Hepatocyte (in vitro differentiated cells): ENCODE results near the gene TM9SF1. TPM values are rescaled to one million over a fixed set of nuclear protein-coding genes. Genes with fewer than 3 reads are reported as not detected.
A peak's percentile ranks its signal among the peaks of the same experiment; 100 is the strongest.

Source experiments
- DNase-seq: peaks from one replicate; pipeline ENCODE4 v3.0.0-alpha.2; 2016; ENCODE audit warnings: low spot score
- H2AFZ ChIP-seq: fragments of 200-600 bp; sonication (generic); 2 replicates; pipeline ENCODE4 v1.6.0; 2016; ENCODE audit warnings: antibody characterized with exemption, mild to moderate bottlenecking
- H3K27ac ChIP-seq: fragments of 200-600 bp; sonication (generic); 2 replicates; pipeline ENCODE4 v1.5.1; 2016; ENCODE audit warnings: mild to moderate bottlenecking
- H3K27me3 ChIP-seq: fragments of 200-600 bp; sonication (generic); 2 replicates; pipeline ENCODE4 v1.6.1; 2016
- H3K36me3 ChIP-seq: fragments of 200-600 bp; sonication (generic); replicated peaks from 2 replicates; pipeline ENCODE4 v1.5.1; 2016; ENCODE audit warnings: low read depth; ENCODE audit not compliant: insufficient read depth
- H3K4me1 ChIP-seq: fragments of 200-600 bp; sonication (generic); 2 replicates; pipeline ENCODE4 v1.5.1; 2016; ENCODE audit warnings: mild to moderate bottlenecking, moderate library complexity; ENCODE audit not compliant: insufficient read depth
- H3K4me2 ChIP-seq: fragments of 200-600 bp; sonication (generic); 2 replicates; pipeline ENCODE4 v1.6.0; 2016
- H3K4me3 ChIP-seq: fragments of 200-600 bp; sonication (generic); 2 replicates; pipeline ENCODE4 v1.5.1; 2016; ENCODE audit warnings: mild to moderate bottlenecking
- H3K79me2 ChIP-seq: fragments of 200-600 bp; sonication (generic); 2 replicates; pipeline ENCODE4 v1.6.0; 2017; ENCODE audit warnings: mild to moderate bottlenecking
- H3K9me2 ChIP-seq: fragments of 200-600 bp; sonication (generic); replicated peaks from 2 replicates; pipeline ENCODE4 v1.6.0; 2017; ENCODE audit warnings: mild to moderate bottlenecking; ENCODE audit not compliant: insufficient read depth
- H3K9me3 ChIP-seq: fragments of 200-600 bp; sonication (generic); 2 replicates; pipeline ENCODE4 v1.5.1; 2016; ENCODE audit warnings: low read depth, mild to moderate bottlenecking
- H4K20me1 ChIP-seq: fragments of 200-600 bp; sonication (generic); 2 replicates; pipeline ENCODE4 v1.6.0; 2016; ENCODE audit warnings: mild to moderate bottlenecking; ENCODE audit not compliant: insufficient read depth, poor library complexity, severe bottlenecking
- EZH2 ChIP-seq: fragments of 200-600 bp; sonication (generic); IDR thresholded peaks from 2 replicates; pipeline ENCODE4 v1.6.1; 2016; ENCODE audit warnings: antibody characterized with exemption, mild to moderate bottlenecking, borderline replicate concordance
- EZH2phosphoT487 ChIP-seq: fragments of 200-600 bp; sonication (generic); IDR thresholded peaks from one replicate; pipeline ENCODE4 v1.6.1; 2018; ENCODE audit warnings: antibody characterized with exemption, mild to moderate bottlenecking, low read depth, moderate library complexity; ENCODE audit not compliant: unreplicated experiment, severe bottlenecking
- WGBS: methylation state at CpG from one replicate; pipeline ENCODE4 v1.1.6; 2016; ENCODE audit warnings: low lambda C conversion rate; ENCODE audit errors: missing lambda C conversion rate; 5-methylcytosine and 5-hydroxymethylcytosine counted together
- polyA plus RNA-seq: library from polyadenylated mRNA; unstranded; fragments of >200 nt; fragmentation: Nextera tagmentation; extraction: Ambion mirVana; gene quantifications from 2 replicates; pipeline ENCODE4 v1.2.1, GENCODE V29; 2016
- total RNA-seq: library from RNA; depleted of rRNA; stranded (reverse); fragments of >200 nt; gene quantifications from 2 replicates; pipeline ENCODE4 v1.2.3, GENCODE V29; 2014
- TF ChIP-seq, protein P1 (sequence below): fragments of 200-600 bp; sonication (generic); IDR thresholded peaks from 2 replicates; pipeline ENCODE4 v1.5.1; 2016; ENCODE audit warnings: antibody characterized with exemption, mild to moderate bottlenecking; ENCODE audit not compliant: poor library complexity

The TM9SF1 gene
- total and polyA plus RNA-seq, 2 experiments from 2014 or later = 68.1 to 84.0 TPM

DNA sequence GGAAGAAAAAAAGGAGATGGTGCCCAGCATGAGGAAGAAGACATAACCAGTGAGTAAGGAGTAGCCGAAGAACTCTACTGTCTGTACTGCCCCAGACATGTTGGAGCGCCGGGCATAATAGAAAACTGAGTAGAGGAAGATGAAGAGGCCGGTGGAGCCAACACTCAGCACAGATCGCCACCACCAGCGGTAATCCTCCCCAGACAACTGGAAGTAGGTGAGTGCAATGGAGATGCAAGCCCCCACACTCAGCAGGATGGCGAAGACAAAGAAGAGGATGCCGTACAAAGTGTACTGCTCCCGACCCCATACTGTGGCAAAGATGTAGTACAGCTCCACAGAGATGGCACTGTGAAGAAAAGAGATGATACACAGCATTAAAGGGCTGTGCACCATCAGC, 5.8 kb downstream of the TM9SF1 start:
- Histone ChIP-seq H3K27ac (peak overlapping the region; percentile 66), H3K4me1 (peaks cover 8% of the 10 kb centered on the region), H3K4me3 (no peak overlapping the region), H3K79me2 (peaks cover 38% of the 10 kb centered on the region), H3K36me3 (no peaks in the 10 kb centered on the region), H3K9me3 (no peaks in the 10 kb centered on the region), H3K27me3 (no peaks in the 10 kb centered on the region), H3K9me2 (no peaks in the 10 kb centered on the region), H2AFZ (peak overlapping the region; percentile 34), H4K20me1 (no peaks in the 10 kb centered on the region), H3K4me2 (peak overlapping the region; percentile 74)
- DNase-seq = no peak
- TF ChIP-seq, protein P1, sequence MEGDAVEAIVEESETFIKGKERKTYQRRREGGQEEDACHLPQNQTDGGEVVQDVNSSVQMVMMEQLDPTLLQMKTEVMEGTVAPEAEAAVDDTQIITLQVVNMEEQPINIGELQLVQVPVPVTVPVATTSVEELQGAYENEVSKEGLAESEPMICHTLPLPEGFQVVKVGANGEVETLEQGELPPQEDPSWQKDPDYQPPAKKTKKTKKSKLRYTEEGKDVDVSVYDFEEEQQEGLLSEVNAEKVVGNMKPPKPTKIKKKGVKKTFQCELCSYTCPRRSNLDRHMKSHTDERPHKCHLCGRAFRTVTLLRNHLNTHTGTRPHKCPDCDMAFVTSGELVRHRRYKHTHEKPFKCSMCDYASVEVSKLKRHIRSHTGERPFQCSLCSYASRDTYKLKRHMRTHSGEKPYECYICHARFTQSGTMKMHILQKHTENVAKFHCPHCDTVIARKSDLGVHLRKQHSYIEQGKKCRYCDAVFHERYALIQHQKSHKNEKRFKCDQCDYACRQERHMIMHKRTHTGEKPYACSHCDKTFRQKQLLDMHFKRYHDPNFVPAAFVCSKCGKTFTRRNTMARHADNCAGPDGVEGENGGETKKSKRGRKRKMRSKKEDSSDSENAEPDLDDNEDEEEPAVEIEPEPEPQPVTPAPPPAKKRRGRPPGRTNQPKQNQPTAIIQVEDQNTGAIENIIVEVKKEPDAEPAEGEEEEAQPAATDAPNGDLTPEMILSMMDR = no peak
- TF ChIP-seq EZH2phosphoT487 (no peak), EZH2 (no peak)
- WGBS = 96% methylated on average over 9 of the region's 9 CpGs

DNA sequence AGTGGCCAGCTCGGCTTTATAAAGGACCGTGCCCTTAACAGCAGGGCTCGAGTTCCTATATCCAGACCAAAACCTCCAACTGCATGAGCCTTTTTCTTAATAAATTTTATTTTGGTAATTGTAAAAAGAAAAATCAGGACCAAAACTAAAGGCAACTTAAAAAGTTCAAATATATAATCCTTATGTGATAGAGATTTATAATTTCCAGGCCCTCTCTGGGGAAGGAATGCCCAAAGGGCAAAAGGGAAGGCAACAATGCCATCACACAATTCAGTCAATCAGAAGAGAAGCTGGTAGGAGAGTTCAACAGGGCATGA, 6.2 kb downstream of the TM9SF1 start:
- WGBS = 5% methylated on average over 3 of the region's 3 CpGs
- peak overlapping the region; percentile 74 for H3K4me2 ChIP-seq
- peak overlapping the region; percentile 66 for H3K27ac ChIP-seq
- H3K36me3 ChIP-seq = no peaks in the 10 kb centered on the region
- H3K4me3 ChIP-seq = no peak overlapping the region
- H2AFZ ChIP-seq = peak overlapping the region; percentile 34
- DNase-seq = no peak
- H3K9me3 ChIP-seq = no peaks in the 10 kb centered on the region
- peaks cover 33% of the 10 kb centered on the region for H3K79me2 ChIP-seq
- H3K9me2 ChIP-seq = no peaks in the 10 kb centered on the region
- TF ChIP-seq, protein P1 = no peak
- TF ChIP-seq EZH2 (no peak), EZH2phosphoT487 (no peak)
- H4K20me1 ChIP-seq = no peaks in the 10 kb centered on the region
- H3K27me3 ChIP-seq = no peaks in the 10 kb centered on the region
- H3K4me1 ChIP-seq = peaks cover 5% of the 10 kb centered on the region

DNA sequence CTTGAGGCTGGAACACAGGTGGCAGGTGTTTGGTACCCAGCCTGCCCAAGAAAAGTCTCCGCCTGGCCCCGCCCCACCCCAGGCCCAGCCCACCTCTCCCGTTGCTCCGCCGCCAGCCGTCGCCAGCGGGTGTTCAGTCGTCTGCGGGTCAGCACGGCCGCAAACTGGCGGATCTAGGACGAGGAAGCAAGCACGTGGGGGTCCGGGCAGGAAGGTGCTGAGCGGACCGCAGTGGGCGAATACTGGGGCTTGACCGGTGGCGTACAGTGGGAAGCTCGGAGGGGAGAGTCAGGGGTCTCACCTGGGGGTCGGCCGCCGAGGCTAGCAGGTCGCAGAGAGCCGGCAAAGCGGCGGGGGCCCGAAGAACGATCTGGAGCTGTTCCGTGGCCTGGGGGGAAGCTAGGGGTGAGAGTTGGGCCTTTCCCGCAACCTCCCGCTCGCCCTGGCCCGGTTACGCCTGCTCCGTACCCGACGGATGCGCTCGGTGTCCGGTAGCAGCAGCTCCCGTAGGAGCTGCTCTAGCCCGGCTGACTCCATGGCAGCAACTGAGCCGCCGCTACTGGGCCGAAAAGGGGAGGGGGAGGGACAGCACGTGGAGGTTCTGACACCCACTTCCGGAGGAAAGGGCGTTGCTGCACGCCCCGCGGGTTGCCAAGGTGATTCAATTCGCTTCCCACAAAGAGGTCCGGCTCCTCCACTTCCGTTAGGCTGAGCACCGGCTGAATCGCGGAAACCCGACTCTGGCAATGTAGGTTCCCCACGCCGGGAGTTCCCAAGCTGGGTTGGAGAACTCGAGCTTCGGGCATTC, 6.8 kb downstream of the TM9SF1 start, which contains the start of gene IPO4:
Gene IPO4, minus strand, starts transcription at position 566 of the 808 bp plus-strand sequence. Its CDS starts 29 bp downstream, at position 537.
- peak within 1 kb of the TSS; percentile 98 for H3K4me2 ChIP-seq
- no peaks in the 10 kb centered on the region for H3K9me3 ChIP-seq
- peak within 1 kb of the TSS; percentile 78 for H3K27ac ChIP-seq
- no peak for TF ChIP-seq EZH2phosphoT487
- TF ChIP-seq EZH2 = no peak
- TF ChIP-seq, protein P1 = no peak
- WGBS = under 1% methylated on average over 57 of the region's 65 CpGs
- peak within 1 kb of the TSS; percentile 51 for H3K4me3 ChIP-seq
- peaks cover 5% of the 10 kb centered on the region for H3K4me1 ChIP-seq
- H3K36me3 ChIP-seq = no peaks in the 10 kb centered on the region
- no peaks in the 10 kb centered on the region for H3K27me3 ChIP-seq
- H4K20me1 ChIP-seq = no peaks in the 10 kb centered on the region
- no peaks in the 10 kb centered on the region for H3K9me2 ChIP-seq
- H3K79me2 ChIP-seq = peaks cover 30% of the 10 kb centered on the region
- peak; percentile 97 for DNase-seq
- H2AFZ ChIP-seq = peak within 1 kb of the TSS; percentile 43
